Endometrial microvascular endothelial cells (primary cell): ENCODE measurements around the gene UNCX. TPM values are rescaled to one million over a fixed set of nuclear protein-coding genes. Genes with fewer than 3 reads are reported as not detected.
"Not testable (repeated sequence)": the region's sequence is repeated elsewhere in the genome, so short reads cannot be mapped to it uniquely, and the experiment has no call there.

Source experiments
- in situ Hi-C: cut with HindIII; loops from 2 replicates; pipeline ENCODE4 v1.10.0; 2017; ENCODE audit warnings: low sequenced_read_pairs, low pct_unique_long_range_greater_than_20kb; ENCODE audit errors: inconsistent ontology term
- total RNA-seq: library from RNA; depleted of rRNA; stranded (reverse); fragments of >200 nt; gene quantifications from one replicate; pipeline ENCODE4 v1.2.3, GENCODE V29; 2015; ENCODE audit errors: inconsistent ontology term

Gene UNCX
- total RNA-seq, 1 donor from 2014 or later, result not detected

GRCh38 chr7:1250901-1251300, 18.2 kb downstream of the UNCX start:
- in situ Hi-C loops, result no loop called here

DNA sequence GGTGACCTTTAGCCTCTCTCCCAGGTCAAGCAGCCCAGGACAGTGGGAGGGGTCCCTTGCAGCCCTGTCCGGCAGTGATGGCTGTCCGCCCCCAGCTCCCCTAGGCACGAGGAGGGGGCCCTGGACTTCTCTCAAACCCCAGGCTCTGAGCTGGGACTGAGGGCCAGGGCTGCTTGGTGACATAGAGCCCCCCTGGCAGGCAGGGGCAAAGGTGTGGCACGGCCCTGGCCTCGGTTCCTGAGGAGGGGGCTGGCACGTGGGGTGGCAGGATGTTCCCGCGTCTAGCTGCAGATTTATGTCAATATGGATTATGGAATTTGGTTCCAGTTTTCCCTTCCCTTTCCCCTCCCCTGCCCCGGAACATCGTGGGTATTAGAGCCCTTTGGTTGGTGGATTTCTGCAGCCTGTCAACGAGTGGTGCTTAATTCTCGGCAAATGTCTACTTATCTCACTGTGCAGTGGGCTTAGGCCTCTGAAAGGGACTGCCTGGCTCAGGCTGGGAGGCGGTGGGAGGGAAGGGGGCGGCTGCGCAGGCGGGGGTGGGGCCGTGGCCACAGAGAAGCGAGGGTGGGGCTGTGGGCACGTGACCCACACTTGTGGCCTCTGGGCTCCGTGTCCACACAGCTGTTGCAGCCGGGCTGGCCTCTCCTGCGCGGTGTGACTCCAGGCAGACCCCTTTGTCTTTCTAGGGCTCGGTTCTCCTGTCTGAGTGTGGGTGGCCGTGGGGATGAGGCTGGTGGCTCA, 19.3 kb downstream of the UNCX start:
- in situ Hi-C loops, result no loop called here

DNA sequence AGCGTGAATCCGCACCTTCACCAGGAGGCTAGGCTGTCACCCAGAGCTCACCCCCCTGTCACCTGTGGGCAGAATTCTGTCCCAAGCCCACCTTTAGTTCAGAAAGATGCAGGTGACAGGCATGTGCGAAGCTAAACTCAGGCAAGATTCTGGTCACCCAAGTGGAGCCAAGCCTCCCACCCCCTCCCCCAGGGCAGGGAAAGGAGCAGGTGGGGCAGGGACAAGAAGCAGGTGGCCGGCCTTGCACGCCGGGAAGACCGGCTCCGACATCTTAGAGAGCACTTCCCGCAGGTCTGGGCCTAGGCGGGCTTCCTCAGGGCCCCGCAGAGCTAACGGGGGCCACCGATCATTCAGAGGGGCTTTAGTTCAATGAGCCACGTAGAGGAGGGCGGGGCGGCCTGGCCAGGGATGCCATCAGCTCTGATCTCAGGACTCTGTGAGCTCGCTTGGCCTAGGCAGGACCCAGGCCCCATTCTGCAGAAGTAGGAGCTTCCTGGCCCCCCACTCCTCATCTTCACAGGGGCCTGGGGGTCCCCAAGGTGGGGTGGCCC, 19.9 kb downstream of the UNCX start:
- in situ Hi-C loops, result no loop called here

DNA sequence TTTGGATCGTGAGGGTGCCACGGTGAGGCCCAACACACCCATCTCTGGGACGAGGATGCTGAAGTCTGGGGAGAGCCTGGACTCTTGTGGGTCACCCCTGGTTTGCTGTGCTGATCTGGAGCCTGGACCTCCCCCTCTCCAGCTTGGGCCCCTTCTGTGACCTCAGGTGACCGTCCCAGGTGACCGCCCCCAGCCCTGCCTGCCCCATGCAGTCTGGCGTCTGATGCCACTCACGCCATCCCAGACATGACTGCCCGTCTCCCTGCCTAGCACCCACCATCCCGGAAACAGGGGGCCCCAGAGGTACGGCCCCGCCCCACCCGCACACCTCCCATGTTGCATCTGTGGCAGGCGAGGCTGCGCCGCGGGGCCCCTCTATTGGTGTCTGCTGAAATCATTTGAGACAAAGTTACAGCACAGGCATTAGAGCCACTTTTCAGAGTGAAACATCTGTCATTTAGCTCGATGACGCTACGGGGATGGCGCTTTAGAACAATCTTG, 21.1 kb downstream of the UNCX start:
- in situ Hi-C loops, result no loop called here

GRCh38 chr7:1254281-1255079, 21.8 kb downstream of the UNCX start:
- in situ Hi-C loops, result no loop called here

GRCh38 chr7:1255080-1255816, 22.6 kb downstream of the UNCX start:
- in situ Hi-C loops, result no loop called here

DNA sequence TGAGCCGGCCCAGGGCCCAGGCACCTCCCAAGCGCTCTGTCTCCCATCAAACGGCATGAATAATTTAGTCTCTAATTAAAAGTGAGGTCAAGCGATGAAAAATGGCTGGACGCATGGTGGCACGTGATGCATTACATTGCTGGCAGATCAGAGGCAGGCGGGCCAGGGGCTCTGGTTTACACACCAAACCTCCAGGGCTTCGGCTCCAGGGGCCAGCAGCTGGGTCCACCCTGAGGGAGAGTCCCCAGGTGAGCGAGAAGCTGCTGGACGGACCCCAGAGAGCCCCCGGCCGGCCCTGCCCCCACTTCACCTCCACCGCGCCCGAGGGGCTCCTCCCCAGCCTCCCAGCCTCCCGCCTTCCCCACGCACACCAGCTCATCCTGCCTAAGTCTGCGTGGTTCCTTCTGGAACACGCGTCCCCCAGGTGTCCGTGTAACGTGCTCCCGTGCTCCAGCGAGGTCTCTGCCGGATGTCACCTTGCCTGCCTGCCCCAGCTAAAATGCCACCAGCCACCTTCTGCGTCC, 23.2 kb downstream of the UNCX start:
- in situ Hi-C loops, result no loop called here

DNA sequence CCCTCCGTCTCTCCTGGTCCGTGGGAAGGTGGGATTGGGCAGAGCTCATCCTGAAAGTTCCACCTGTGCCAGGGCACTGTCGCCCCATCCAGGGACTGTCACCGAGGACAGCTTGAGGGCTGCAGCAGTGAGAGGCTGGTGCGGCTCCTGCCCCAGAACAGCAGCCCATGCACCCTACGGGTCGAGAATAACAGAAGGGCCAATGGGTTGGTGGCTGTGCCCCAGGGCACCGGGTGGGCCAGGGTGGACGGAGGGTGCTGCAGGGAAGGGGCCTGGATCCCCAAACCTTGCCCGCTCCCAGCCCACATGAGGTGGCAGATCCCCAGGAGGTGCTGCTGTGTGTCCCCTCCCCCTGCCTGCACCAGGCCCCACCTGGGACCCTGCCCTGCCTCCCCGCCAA, 23.9 kb downstream of the UNCX start:
- in situ Hi-C loops, result no loop called here

GRCh38 chr7:1257221-1257620, 24.5 kb downstream of the UNCX start:
- in situ Hi-C loops, result no loop called here

DNA sequence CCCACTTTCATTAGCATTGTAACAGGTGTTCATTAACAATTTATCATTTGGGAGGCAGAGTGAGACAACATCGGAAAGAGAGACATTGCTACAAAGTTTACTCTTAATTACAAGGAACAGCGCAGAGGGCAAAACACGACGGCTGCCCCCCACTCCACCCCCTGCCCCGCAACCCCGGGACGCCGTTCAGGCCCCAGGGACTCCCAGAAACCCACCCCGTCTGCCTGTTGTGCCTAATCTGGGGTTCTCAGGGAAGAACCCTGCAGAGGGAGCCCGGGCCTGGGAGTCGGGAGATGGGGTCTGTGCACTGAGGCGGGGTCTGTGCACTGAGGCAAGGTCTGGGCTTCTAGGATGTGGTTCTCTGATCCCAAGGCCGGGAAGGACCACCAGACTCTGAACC, 25.2 kb downstream of the UNCX start:
- in situ Hi-C loops, result no loop called here

GRCh38 chr7:1259621-1260243, 27.1 kb downstream of the UNCX start:
- in situ Hi-C loops, result no loop called here

- in situ Hi-C loops, result no loop called here
These were observed 27.6 kb downstream of the UNCX start for GRCh38 chr7:1260244-1260635.

DNA sequence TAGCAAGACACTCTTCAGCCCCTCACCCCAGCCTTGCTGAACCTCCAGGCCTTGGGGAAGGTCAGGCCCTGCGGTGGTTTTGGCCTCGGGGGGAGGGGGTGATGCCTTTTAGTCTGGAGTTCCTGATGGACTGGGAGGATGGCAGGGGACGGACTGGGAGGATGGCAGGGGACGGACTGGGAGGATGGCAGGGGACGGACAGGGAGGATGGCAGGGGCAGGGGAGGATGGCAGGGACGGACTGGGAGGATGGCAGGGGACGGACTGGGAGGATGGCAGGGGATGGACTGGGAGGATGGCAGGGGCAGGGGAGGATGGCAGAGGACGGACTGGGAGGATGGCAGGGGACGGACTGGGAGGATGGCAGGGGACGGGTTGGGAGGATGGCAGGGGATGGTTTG, 28.4 kb downstream of the UNCX start:
- in situ Hi-C loops, result not testable (repeated sequence)

GRCh38 chr7:1262441-1262840, 29.8 kb downstream of the UNCX start:
- in situ Hi-C loops, result no loop called here

DNA sequence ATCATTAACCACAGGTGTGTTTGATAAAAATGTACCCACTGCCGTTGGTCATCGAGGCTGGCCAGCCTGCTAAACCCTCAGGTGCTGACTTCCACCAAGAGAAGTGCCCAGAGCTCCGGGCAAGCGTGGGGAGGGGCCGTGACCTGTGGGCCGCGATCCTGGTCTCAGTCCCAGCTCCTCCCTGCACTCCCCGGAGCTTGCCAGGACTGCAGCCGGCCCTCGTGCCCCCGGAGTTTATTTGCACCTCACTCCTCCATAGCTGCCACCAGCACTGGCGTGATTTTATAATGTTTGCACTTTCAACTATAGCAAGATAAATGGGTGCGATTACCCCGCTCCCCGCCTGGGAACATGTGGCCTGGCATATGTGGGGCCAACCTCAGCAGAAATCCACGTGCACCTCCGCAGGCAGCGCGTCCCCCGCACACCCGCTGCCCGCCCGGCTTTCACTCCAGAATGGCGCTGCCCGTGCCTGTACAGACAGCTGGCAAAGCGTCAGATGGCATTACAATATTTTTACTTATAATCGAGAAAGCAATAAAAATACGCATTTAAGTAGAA, 30.8 kb downstream of the UNCX start:
- in situ Hi-C loops, result no loop called here

- in situ Hi-C loops, result no loop called here
These were observed 31.9 kb downstream of the UNCX start for GRCh38 chr7:1264345-1265280.
